ENCODE results near the gene LYSMD2.

The LYSMD2 gene

DNA sequence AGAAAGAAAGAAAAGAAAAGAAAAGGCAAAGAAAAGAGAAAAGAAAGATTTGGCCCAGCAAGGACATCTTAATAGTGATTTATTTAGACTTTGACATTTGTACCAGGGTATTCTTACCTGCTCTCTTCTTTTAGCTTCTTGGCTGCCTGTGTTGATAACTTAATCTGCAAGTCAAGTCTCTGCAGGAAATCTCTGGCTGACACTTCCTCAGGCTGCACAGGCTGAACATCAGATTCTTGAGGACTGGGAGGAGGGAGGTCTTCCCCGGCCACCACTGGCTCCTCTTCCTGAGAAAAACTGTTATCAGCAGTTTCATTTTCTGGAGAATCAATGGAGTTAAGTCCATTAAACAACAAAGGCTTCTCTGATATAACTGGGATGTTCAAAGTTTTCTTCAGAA lies 12.8 kb downstream of the LYSMD2 start:
- H3K9me3 ChIP-seq (ENCODE audit: severe bottlenecking) = no peaks in the 10 kb centered on the region
- H3K4me3 ChIP-seq (ENCODE audit: severe bottlenecking) = no peak overlapping the region
- H3K27ac ChIP-seq (ENCODE audit: poor library complexity, severe bottlenecking) = no peak overlapping the region
- peaks cover 12% of the 10 kb centered on the region; the same call in 1 of the 2 replicates for H3K36me3 ChIP-seq (ENCODE audit: low read depth)
- no peaks in the 10 kb centered on the region for H3K27me3 ChIP-seq (ENCODE audit: insufficient read depth, poor library complexity, severe bottlenecking)
- ATAC-seq (ENCODE audit: low read depth) (no peak), DNase-seq (ENCODE audit: low spot score) (no peak)
- TF ChIP-seq, protein P1, sequence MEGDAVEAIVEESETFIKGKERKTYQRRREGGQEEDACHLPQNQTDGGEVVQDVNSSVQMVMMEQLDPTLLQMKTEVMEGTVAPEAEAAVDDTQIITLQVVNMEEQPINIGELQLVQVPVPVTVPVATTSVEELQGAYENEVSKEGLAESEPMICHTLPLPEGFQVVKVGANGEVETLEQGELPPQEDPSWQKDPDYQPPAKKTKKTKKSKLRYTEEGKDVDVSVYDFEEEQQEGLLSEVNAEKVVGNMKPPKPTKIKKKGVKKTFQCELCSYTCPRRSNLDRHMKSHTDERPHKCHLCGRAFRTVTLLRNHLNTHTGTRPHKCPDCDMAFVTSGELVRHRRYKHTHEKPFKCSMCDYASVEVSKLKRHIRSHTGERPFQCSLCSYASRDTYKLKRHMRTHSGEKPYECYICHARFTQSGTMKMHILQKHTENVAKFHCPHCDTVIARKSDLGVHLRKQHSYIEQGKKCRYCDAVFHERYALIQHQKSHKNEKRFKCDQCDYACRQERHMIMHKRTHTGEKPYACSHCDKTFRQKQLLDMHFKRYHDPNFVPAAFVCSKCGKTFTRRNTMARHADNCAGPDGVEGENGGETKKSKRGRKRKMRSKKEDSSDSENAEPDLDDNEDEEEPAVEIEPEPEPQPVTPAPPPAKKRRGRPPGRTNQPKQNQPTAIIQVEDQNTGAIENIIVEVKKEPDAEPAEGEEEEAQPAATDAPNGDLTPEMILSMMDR (IDR thresholded peaks at IDR 0.05; ENCODE audit: poor library complexity, severe bottlenecking) = no peak
- H3K4me1 ChIP-seq (ENCODE audit: insufficient read depth, poor library complexity, severe bottlenecking) = peaks cover 12% of the 10 kb centered on the region

DNA sequence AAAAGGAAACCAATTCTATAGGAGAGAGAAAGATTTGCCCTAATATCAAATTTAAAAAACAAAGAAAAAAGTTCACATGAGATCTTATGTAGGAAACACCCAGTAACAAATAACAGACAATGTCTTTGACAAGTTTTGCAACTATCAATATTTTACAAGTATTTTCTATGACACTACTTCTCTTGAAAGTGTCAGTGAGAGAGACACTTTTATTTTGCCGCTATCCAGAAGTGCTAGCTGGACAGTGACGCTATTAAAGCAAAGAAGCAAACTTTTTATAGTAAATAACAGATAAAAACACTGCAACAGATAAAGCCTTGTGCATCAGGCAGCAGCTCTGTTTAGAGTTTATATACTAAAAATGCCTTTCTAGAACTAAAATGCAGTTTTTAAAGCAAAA lies 13.3 kb downstream of the LYSMD2 start:
- DNase-seq (ENCODE audit: low spot score) (no peak), ATAC-seq (ENCODE audit: low read depth) (no peak)
- H3K4me3 ChIP-seq (ENCODE audit: severe bottlenecking) = no peak overlapping the region
- TF ChIP-seq, protein P1 (IDR thresholded peaks at IDR 0.05; ENCODE audit: poor library complexity, severe bottlenecking) = no peak
- no peaks in the 10 kb centered on the region for H3K9me3 ChIP-seq (ENCODE audit: severe bottlenecking)
- H3K4me1 ChIP-seq (ENCODE audit: insufficient read depth, poor library complexity, severe bottlenecking) = peaks cover 12% of the 10 kb centered on the region
- no peaks in the 10 kb centered on the region for H3K27me3 ChIP-seq (ENCODE audit: insufficient read depth, poor library complexity, severe bottlenecking)
- H3K27ac ChIP-seq (ENCODE audit: poor library complexity, severe bottlenecking) = no peak overlapping the region
- peaks cover 12% of the 10 kb centered on the region; the same call in 1 of the 2 replicates for H3K36me3 ChIP-seq (ENCODE audit: low read depth)

DNA sequence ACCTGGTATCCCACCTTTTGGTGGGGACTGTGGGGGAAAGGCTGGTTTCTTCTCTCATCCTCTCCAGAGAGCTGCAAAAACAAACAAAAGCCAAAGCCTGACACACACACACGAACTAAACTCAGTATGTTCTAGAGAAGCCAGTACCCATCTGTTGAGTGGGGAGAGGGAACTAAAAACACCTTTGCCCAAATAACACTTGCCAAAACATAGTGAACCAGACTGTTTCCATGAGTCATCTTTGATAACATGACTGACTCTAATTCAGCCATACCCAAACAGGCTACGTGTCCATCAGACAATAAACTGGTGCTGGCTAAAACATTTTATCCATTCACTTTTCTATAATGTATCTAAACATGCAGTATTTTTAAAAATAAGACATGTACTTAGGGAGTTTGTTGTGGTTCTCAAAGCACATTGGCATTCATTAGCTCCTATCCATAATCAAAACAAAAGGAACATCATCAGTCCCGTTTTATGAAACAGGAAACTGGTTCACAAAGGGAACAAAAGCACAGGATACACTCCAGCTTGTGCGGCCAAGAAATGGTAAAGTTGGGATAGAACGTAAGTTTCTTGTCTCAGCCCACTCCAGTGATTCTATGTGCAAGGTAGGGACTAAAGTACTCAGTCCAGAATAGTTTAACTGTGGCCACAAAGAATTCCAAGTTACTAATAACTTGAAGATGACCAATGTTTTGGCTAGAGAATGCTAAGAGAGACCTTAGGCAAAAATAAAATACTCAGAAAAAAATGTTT lies 16.1 kb downstream of the LYSMD2 start:
- TF ChIP-seq, protein P1 (IDR thresholded peaks at IDR 0.05; ENCODE audit: poor library complexity, severe bottlenecking) = no peak
- Histone ChIP-seq H3K27ac (ENCODE audit: poor library complexity, severe bottlenecking) (no peak overlapping the region), H3K9me3 (ENCODE audit: severe bottlenecking) (no peaks in the 10 kb centered on the region), H3K36me3 (ENCODE audit: low read depth) (peaks cover 12% of the 10 kb centered on the region; the same call in 1 of the 2 replicates), H3K4me1 (ENCODE audit: insufficient read depth, poor library complexity, severe bottlenecking) (peaks cover 7% of the 10 kb centered on the region), H3K4me3 (ENCODE audit: severe bottlenecking) (no peak overlapping the region), H3K27me3 (ENCODE audit: insufficient read depth, poor library complexity, severe bottlenecking) (no peaks in the 10 kb centered on the region)
- no peak for ATAC-seq (ENCODE audit: low read depth)
- DNase-seq (ENCODE audit: low spot score) = no peak

DNA sequence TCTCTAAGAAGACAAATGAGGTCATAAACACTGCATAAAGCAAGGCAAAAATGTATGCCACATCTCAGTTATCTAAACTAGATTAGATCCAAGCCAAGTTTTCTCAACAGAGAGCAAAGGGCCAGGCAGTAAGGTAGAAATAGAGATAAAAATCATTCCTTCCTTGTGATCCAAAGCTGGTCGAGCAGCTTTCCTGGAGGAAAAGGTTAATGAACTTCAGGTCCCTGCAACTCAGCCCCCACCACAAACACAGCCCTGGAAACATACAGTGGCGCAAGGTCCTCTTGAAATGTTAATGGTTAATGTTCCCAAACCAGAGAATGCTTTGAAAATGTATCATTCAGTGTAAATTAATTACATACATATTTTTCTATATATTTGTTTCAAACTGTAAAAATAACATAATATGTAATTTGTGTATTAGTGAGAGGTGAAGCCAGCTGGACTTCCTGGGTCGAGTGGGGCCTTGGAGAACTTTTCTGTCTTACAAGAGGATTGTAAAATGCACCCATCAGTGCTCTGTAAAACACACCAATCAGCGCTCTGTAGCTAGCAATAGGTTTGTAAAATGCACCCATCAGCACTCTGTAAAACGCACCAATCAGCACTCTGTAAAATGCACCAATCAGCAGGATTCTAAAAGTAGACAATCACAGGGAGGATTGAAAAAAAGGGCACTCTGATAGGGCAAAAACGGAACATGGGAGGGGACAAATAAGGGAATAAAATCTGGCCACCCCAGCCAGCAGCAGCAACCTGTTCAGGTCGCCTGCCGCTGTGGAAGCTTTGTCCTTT lies 17.1 kb downstream of the LYSMD2 start:
- TF ChIP-seq, protein P1 (IDR thresholded peaks at IDR 0.05; ENCODE audit: poor library complexity, severe bottlenecking) = no peak
- Histone ChIP-seq H3K27ac (ENCODE audit: poor library complexity, severe bottlenecking) (no peak overlapping the region), H3K27me3 (ENCODE audit: insufficient read depth, poor library complexity, severe bottlenecking) (no peaks in the 10 kb centered on the region), H3K4me3 (ENCODE audit: severe bottlenecking) (no peak overlapping the region), H3K9me3 (ENCODE audit: severe bottlenecking) (no peaks in the 10 kb centered on the region), H3K36me3 (ENCODE audit: low read depth) (peaks cover 12% of the 10 kb centered on the region; the same call in 1 of the 2 replicates), H3K4me1 (ENCODE audit: insufficient read depth, poor library complexity, severe bottlenecking) (no peaks in the 10 kb centered on the region)
- ATAC-seq (ENCODE audit: low read depth) (no peak), DNase-seq (ENCODE audit: low spot score) (no peak)

Data from RWPE2 (cell line).